Measurements from ENCODE around the gene RNF145.
"Not testable (repeated sequence)": the region's sequence is repeated elsewhere in the genome, so short reads cannot be mapped to it uniquely, and the experiment has no call there.

Gene RNF145

DNA sequence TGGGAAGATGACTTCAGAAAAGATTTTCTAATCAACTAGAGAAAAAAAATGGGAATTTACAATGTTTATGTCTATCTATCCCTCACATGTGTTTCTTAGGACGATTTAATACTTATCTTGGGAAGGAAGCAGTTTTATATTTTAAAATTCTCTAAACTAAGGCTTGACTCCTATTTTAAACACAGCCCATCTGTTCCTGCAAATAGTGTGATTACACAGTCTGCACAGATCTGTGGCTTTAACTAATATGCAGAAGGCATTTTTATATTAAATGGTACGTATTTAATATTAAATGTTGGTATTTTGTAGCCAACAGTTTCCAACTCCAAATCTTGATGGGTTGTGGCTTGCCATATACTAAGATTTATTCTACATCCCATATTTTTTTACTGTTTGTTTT lies 56.5 kb downstream of the RNF145 start:
- DNase-seq: no peak

DNA sequence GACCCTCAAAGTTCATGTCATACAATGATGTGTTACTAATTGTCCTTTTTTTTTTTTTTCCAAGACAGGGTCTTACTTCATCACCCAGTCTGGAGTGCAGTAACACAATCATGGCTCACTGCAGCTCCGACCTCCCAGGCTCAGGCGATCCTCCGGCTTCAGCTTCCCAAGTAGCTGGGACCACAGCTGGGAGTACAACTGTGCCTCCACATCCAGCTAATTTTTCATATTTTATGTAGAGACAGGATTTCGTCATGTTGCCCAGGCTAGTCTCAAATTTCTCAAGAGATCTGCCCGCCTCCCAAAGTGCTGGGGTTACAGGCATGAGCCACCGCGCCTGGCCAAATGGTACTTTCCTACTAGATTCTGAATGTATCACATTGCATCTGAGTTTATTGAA lies 60.3 kb downstream of the RNF145 start:
- DNase-seq: no peak

DNA sequence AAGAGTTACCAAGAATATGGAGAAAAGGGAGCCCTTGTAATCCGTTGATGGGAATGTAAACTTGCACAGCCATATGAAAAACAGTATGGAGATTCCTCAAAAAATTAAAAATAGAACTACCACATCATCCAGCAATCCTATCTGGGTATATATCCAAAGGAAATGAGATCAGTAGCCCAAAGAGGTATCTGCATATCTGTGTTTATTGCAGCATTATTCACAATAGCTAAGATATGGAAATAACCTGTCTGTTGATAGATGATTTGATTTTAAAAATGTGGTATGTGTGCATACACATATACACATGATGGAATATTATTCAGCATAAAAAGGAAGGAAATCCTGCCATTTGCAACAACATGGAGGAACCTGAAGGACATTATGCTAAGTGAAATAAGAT lies 61.4 kb downstream of the RNF145 start:
- no peak for DNase-seq

DNA sequence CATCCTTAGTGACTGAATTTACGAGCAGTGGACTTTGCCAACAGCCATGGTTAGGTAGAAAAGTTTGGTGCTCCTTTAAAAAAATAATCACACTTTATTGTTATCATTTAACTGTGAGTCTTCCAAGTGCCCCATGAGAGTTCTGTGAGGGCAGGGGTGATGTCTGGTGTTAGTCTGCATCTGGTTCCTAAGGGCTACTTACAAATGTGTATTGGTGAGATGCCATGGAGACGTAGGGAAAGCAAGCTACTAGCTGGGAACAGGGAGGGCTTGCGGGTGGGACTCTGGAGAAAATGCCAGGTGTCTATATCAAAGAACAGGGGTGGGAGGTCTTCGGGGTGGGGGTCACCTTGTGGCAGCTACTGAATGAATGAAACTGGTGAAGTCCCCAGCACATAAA lies 62.5 kb downstream of the RNF145 start:
- no peak for DNase-seq

DNA sequence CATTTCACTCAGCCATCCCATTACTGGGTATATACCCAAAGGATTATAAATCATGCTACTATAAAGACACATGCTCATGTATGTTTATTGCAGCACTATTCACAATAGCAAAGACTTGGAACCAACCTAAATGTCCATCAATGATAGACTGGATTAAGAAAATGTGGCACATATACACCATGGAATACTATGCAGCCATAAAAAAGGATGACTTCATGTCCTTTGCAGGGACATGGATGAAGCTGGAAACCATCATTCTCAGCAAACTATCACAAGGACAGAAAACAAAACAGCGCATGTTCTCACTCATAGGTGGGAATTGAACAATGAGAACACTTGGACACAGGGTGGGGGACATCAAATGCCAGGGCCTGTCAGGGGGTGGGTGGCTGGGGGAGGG lies 64.2 kb downstream of the RNF145 start:
- DNase-seq: not testable (repeated sequence)

DNA sequence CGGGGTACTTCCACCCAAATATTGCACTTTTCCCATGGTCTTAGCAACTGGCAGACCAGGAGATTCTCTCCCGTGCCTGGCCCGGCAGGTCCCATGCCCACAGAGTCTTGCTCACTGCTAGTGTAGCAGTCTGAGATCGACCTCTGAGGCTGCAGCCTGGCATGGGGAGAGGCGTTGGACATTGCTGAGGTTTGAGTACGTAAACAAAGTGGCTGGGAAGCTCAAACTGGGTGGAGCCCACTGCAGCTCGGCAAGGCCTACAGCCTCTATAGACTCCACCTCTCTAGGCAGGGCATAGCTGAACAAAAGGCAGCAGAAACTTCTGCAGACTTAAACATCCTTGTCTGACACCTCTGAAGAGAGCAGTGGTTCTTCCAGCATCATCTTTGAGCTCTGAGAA lies 69.6 kb downstream of the RNF145 start:
- DNase-seq: no peak

DNA sequence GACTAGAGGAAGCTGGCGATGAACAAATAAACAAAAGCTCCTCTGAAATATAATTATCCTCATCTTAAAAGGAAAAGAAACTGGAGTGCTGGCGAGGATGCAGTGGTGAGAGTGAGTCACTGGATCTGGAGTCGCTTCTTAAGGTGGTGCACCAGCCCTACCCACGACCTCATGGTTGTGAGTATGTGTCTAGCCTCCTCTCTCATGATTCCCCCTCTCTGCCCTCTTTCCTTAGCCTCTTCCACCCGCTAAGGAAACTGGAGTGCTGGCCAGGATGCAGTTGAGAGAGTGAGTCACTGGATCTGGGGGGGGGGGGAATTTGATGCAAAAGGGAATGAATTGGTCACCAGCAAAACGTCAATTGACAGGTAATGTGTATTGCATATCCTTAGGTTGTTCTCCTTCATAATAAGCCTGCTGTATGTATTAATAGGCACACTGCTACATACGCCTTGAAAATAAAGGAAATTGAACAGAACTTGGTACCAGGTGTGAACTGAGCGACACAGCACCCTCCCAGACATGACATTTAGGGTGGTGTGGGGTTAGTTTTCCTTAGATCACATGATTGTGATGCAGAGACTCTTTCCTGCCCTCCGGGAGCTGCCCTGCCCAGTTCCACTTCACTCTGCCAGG lies 73.3 kb downstream of the RNF145 start:
- no peak for DNase-seq

DNA sequence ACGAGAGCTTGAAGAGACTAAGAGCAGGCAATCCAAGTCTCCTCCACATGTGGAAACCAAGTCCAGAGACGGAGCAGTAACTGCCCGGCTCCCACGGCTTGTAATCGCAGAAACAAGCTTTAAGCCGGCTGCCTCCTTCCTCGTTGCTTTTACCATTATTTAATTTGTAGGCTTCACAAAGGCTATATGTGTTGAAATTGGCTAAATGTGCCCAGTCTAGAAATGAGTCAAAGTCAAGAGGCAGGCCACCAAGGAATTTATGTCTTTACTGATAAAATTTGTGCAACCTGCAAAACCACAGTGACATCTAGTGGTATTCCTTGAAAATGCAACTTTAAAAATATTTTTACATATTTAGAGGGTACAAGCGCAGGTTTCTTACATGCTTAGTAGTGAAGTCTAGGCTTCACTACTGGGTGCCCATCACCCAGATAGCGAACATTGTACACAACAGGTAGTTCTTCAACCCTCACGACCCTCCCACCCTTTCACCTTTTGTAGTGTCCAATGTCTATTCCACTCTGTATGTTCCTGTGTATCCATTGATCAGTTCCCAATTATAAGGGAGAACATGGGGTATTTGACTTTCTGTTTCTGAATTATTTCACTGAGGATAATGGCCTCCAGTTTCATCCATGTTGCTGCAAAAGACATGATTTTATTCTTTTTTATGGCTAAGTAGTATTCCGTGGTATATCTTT lies 76.2 kb downstream of the RNF145 start:
- peak; percentile 27 for DNase-seq

DNA sequence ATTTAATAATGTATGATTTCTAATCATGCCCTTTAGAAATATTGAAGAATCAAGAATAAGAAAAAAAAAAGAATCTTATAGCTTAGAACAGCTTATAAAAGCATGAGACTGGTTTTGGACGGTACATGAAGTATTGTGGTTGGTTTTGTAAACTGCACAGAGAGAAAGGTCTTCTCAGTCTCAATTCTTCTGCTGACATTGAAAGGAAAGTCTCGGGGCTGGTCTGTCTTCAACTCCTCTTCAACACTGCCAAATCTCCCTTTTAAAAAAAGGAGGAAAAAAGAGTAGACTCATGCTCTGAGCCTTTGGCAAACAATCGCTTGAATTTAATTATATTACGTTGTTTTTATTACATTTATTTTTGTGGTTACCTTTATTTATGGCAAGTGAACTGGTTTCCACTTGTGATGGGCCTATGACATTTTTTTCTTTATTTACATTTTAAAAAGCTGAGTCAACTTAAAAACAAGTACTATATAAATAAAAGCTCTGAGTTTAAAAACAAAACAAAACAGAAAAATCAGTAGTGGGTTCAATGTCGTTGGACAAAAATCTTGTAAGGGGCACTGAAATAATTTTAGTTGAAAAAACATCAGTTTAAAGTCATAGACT lies 76.8 kb downstream of the RNF145 start:
- no peak for DNase-seq

DNA sequence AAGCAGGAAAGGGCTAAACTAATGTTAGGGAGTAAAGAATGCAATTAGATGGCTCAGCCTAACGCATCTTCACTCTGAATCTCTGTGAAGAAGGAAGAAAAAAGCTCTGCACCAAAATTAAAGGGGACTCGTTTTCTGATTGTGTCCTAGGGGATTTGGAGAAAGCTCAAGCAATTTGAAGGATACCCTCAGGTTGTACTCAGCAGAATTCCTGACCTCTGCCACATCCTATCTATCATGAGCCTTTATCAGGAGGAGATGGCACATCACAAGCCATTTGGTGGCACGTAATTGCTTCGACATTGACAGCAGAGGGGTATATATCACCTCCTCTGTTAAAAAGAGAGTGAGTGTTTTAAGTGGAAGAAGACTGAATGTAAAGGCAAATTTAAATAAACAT lies 77.4 kb downstream of the RNF145 start:
- no peak for DNase-seq

DNA sequence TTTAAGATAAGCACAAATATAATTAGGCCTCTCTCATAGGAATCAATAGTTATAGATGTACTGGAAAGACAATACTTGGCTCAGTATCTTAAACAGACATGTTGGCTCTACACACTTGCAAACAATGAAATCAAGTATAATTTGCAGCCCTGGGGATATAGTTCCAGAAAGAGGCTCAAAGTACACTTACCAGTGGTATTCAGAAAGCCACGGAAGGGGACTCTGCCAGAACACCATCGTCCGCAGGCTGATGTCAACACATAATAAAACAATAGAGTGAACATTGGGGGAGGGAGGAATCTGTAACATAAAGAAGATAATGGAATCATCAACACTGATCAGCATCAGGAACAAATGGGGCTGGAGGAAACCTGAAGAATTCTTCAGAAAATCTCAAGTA lies 78.5 kb downstream of the RNF145 start:
- no peak for DNase-seq

DNA sequence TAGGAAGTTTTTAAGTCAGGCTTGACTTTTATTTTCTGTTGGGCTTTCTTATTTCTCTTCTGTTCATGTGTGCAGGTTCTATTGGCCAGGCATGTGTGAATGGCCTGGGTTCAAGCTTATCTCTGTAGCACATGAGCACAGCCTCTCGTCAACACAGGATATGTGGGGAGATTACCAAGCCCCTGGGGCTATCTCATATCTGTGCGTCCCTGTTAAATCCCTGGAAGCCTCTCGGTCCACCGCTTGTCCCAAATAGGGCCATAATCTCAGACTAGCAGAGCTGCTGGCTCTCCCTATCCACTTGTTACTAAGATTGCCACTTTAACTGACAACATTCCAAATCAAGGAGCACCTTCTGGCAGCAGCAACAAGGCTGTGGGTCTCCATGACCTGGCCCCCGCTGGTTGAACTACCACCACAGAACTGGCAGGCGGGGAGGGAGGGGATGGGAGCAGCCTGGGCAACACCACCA lies 81.2 kb downstream of the RNF145 start:
- DNase-seq: no peak

DNA sequence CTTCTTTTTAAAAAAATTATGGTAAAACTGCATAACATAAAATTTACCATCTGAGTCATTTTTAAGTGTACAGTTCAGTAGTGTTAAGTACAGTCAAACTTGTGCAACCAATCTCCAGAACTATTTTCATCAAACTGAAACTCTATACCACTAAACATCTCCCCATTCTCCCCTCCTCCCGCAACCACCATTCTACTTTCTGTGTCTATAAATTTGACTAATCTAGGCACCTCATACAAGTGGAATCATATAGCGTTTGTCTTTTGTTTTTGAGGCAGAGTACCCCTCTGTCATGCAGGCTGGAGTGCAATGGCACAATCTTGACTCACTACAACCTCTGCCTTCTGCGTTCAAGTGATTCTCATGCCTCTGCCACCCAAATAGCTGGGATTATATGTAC lies 85.7 kb downstream of the RNF145 start:
- DNase-seq: no peak

DNA sequence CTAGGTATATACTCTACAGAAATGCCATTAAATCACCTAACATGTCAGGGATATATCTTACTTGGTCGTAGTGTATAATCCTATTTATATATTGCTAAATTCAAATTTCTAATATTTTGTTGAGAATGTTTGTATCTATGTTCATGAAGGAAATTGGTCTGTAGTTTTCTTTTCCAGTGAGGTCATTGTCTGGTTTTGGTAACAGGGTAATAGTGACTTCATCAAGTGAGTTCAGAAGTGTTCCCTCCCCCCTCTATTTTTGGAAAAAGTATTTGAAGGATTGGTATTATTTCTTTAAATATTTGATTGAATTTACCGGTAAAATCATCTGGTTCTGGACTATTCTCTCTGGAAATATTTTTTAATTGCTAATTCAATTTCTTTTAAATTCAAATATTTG lies 86.2 kb downstream of the RNF145 start:
- no peak for DNase-seq

DNA sequence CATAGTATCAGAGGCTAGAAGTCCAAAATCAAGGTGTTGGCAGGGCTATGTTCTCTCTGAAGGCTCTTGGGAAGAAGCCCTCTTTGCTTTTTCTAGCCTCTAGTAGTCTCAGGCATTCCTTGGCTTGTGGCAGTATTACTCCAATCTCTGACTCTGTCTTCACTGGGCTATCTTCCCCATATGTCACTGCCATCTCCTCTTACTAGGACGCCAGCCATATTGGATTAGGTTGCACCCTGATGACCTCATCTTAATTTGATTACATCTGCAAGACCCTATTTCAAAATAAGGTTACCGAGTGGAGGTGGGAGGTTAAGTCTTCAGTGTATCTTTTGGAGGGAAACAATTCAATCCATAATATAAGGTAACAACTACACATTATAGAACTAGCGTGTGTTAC lies 88.3 kb downstream of the RNF145 start:
- DNase-seq: no peak

DNA sequence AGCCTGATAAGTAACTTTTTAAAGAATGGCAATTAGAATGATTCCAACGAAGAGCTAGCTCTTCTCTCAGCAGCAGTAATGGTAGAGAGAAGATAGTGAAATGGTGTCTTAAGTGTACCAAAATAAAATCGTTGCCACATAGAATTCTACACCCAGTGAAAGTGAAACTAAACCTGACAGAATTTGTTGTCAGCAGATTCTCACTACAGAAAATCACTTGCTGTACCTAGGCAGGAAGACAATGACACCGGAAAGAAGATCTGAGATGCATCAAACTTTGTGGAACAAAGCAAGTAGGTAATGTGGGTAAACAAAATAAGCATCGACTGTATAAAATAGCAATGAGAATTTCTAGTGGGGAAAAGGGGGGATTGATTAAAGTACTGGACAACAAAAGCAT lies 88.9 kb downstream of the RNF145 start:
- DNase-seq: peak; percentile 52

DNA sequence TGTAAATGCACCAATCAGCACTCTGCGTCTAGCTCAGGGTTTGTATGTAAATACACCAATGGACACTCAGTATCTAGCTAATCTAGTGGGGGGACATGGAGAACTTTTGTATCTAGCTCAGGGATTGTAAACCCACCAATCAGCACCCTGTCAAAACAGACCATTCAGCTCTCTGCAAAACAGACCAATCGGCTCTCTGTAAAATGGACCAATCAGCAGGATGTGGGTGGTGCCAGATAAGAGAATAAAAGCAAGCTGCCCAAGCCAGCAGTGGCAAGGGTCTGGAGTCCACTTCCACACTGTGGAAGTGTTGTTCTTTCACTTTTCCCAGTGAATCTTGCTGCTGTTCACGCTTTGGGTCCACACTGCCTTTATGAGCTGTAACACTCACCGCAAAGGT lies 89.5 kb downstream of the RNF145 start:
- not testable (repeated sequence) for DNase-seq

DNA sequence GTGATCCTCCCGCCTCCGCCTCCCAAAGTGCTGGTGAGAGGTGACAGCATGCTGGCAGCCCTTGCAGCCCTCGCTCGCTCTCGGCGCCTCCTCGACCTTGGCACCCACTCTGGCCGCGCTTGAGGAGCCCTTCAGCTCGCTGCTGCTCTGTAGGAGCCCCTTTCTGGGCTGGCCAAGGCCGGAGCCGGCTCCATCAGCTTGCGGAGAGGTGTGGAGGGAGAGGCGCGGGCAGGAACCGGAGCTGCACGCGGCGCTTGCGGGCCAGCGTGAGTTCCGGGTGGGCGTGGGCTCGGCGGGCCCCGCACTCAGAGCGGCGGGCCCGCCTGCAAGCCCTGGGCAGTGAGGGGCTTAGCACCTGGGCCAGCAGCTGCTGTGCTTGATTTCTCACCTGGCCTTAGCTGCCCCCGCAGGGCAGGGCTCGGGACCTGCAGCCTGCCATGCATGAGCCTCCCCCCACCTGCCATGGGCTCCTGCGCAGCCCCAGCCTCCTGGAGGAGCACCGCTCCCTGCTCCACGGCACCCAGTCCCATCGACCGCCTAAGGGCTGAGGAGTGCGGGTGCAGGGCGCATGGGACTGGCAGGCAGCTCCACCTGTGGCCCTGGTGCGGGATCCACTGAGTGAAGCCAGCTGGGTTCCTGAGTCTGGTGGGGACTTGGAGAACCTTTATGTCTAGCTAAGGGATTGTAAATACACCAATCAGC lies 90.2 kb downstream of the RNF145 start:
- DNase-seq: not testable (repeated sequence)

DNA sequence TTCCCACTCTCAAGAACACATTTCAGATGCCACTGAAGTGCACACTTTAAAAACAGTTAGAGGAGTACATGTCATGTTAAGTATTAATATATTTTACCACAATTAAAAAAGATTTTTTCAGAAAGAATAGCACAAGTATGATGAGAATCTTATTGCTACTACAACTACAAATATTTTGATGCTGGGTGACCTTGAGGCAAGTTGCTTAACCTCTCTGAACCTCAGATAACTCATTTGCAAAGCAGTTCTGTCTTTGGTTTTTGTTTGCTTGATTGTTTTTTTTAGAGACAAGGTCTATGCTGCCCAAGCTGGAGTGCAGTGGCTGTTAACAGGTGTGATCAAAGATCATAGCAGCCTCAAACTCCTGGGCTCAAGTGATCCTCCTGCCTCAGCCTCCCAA lies 95.9 kb downstream of the RNF145 start:
- DNase-seq: no peak

DNA sequence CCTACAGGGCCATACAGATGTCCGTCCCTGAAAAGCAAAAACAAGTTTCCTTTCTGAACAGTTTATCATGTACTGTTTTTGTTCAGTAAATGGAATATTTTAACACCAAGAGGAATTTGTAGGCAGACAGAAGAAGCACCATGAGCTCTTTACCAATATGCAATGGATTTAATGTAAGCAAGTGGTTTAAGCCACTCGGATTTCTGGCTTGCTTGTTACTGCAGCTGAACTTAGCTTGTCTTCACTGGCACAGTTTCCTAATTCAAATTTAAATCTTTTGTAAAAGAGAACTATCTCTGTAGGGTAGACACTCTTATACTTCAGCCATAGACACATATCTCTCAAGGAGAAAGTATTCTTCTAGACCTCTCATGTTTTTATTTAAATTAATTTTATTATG lies 96.9 kb downstream of the RNF145 start:
- DNase-seq: no peak

Data from central memory CD4-positive, alpha-beta T cell (primary cell).